Lung (tissue), 12 donors: ENCODE data around the gene PPIE. TPM values are rescaled to one million over a fixed set of nuclear protein-coding genes. Genes with fewer than 3 reads are reported as not detected.
"Not testable (repeated sequence)": the region's sequence is repeated elsewhere in the genome, so short reads cannot be mapped to it uniquely, and the experiment has no call there.

Experiments used
- ATAC-seq: fragments of 200-7000 bp; cut with Tn5 transposase; one replicate; pipeline ENCODE4 v1.9.1; 2020; ENCODE audit warnings: moderate number of reproducible peaks; ENCODE audit not compliant: insufficient read depth, low FRiP score
- DNase-seq, 3 donors: peaks; one replicate each; pipeline ENCODE4 v3.0.0-alpha.2; 2013 to 2017
- H3K27ac ChIP-seq, 2 donors: one replicate each; pipeline ENCODE4 v1.5.1; 2013; ENCODE audit warnings: mild to moderate bottlenecking in 2 of 2, moderate library complexity in 2 of 2, control low read depth in 1 of 2, inconsistent platforms in 1 of 2, low read depth in 1 of 2, low read length in 1 of 2
- H3K27me3 ChIP-seq, 3 donors: one replicate each; pipeline ENCODE4 v1.5.1; 2013; ENCODE audit warnings: low read length in 2 of 3; ENCODE audit not compliant: control insufficient read depth in 3 of 3, insufficient read depth in 3 of 3
- H3K36me3 ChIP-seq, 4 donors: one replicate each; pipeline ENCODE4 v1.5.1; 2013; ENCODE audit warnings: low read length in 4 of 4, mild to moderate bottlenecking in 1 of 4, moderate library complexity in 1 of 4; ENCODE audit not compliant: control insufficient read depth in 4 of 4, insufficient read depth in 4 of 4
- H3K4me1 ChIP-seq, 5 donors: one replicate each; pipeline ENCODE4 v1.5.1; 2013; ENCODE audit warnings: low read length in 5 of 5, mild to moderate bottlenecking in 2 of 5, moderate library complexity in 1 of 5; ENCODE audit not compliant: control insufficient read depth in 5 of 5, insufficient read depth in 5 of 5
- H3K4me3 ChIP-seq: one replicate; pipeline ENCODE4 v1.5.1; 2013; ENCODE audit warnings: mild to moderate bottlenecking, control low read depth, moderate library complexity
- H3K9ac ChIP-seq, 2 donors: one replicate each; pipeline ENCODE4 v1.5.1; 2013; ENCODE audit warnings: low read length in 2 of 2, control low read depth in 1 of 2; ENCODE audit not compliant: insufficient read depth in 1 of 2
- H3K9me3 ChIP-seq, 4 donors: one replicate each; pipeline ENCODE4 v1.5.1; 2013; ENCODE audit warnings: low read length in 3 of 4, mild to moderate bottlenecking in 1 of 4, moderate library complexity in 1 of 4; ENCODE audit not compliant: control insufficient read depth in 4 of 4, insufficient read depth in 3 of 4
- WGBS, 2 donors: extraction: QIAGEN DNeasy Blood & Tissue Kit; methylation state at CpG; one replicate each; pipeline ENCODE4 v1.1.7; 2013; 5-methylcytosine and 5-hydroxymethylcytosine counted together
- polyA plus RNA-seq, 2 donors: library from polyadenylated mRNA; stranded (reverse); fragments of 200-250 nt; gene quantifications; one replicate each; pipeline ENCODE4 v1.2.1, GENCODE V29; 2013
- total RNA-seq, 2 donors: library from RNA; depleted of rRNA in 1 of 2; stranded (reverse); fragments of >200 nt in 1 of 2; gene quantifications; one replicate each; pipeline ENCODE4 v1.2.1, GENCODE V29; 2014 to 2021
- TF ChIP-seq, protein P1 (sequence below): IDR thresholded peaks from 2 replicates; pipeline ENCODE4 v1.5.1; 2012; ENCODE audit warnings: mild to moderate bottlenecking; ENCODE audit errors: control extremely low read depth, extremely low read depth
- donor health status: control.
- donor health status: control.
- donor health status: Bipolar disorder and iron deficiency.
- donor health status: healthy.
- donor health status: DM: yes; HTN: yes; CAD: no.

Gene PPIE
- total and polyA plus RNA-seq, 4 donors, result 30.5 to 55.5 (median 44.3) TPM

DNA sequence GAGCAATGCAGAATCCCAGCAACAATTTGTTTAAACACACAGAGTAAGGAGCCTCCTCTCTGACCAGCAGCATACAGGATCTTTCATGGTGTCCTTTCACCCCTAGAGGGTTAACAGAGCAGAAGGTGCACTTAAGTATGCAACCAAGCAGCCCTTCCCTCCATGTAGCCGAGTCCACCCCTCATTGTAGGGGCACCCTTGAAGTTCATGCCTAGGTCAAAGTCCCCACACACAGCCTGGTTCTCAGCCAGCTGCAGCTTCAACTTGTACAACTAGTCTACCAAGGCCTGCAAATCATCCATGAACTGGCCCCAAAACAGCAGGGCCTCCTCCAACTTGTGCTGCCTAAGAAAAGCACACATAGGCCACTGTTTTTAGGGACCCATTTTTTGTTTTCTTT is 57.0 kb downstream of the PPIE start:
- 52 to 82% methylated on average over 1 of the region's 1 CpG for WGBS, 2 donors
- Histone ChIP-seq H3K4me3 (no peak overlapping the region), H3K9ac (no peak overlapping the region), H3K27ac (no peak overlapping the region), H3K4me1 (peaks cover 0 to 3% (median 0%) of the 10 kb centered on the region in 5 donors), H3K27me3 (peaks cover 0 to 7% (median 5%) of the 10 kb centered on the region in 3 donors), H3K9me3 (no peaks in the 10 kb centered on the region), H3K36me3 (no peaks in the 10 kb centered on the region)
- no peak for ATAC-seq
- no peak for DNase-seq
- TF ChIP-seq, protein P1, sequence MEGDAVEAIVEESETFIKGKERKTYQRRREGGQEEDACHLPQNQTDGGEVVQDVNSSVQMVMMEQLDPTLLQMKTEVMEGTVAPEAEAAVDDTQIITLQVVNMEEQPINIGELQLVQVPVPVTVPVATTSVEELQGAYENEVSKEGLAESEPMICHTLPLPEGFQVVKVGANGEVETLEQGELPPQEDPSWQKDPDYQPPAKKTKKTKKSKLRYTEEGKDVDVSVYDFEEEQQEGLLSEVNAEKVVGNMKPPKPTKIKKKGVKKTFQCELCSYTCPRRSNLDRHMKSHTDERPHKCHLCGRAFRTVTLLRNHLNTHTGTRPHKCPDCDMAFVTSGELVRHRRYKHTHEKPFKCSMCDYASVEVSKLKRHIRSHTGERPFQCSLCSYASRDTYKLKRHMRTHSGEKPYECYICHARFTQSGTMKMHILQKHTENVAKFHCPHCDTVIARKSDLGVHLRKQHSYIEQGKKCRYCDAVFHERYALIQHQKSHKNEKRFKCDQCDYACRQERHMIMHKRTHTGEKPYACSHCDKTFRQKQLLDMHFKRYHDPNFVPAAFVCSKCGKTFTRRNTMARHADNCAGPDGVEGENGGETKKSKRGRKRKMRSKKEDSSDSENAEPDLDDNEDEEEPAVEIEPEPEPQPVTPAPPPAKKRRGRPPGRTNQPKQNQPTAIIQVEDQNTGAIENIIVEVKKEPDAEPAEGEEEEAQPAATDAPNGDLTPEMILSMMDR, result no peak

DNA sequence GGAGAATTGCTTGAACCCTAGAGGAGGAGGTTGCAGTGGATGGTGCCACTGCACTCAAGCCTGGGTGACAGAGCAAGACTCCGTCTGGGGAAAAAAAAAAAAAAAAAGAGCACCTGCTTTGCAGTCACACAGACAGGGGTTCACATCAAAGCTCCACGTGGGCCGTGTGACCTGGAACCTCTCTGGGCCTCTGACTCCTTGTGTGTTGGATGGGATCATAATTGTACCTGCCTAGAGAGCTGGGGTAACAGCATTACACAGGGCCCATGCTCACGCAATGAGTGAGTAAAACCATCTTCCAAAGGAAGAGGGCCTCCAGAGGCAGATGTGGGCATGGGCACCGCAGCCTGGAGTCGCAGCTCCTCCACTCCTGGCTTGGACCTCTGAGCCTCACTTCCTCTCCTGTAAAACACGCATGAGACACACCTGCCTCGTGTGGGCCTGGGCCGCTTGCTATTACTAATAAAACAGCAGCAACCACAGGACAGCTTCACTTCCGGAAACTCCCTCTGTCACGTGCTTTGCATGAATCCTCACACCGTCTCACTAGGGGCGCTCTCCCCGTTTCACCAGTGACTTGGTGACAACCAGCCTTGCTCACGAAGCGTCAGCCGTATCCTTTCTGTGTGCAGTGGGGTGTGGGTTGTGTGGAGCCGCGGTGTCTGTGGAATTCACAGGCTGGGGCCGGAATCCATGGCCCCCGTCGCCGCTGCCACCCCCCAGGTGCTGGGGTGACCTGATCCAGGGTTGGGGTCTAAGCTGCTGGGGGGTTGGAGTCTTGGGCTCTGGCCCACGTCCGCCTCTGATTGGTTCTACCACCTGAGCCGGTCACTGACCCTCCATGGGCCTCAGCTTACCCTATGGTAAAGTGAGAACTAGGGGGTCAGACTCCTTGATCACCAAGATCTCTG is 60.4 kb downstream of the PPIE start:
- H3K4me3 ChIP-seq, H3K36me3 ChIP-seq, H3K27me3 ChIP-seq, H3K9me3 ChIP-seq, H3K9ac ChIP-seq, H3K4me1 ChIP-seq: not testable (repeated sequence)
- ATAC-seq, result peak; percentile 75
- DNase-seq, result peak; percentile 54 to 65 (median 54)
- WGBS, 2 donors, result 37 to 42% methylated on average over 22 of the region's 26 CpGs
- H3K27ac ChIP-seq, result peak overlapping the region in 1 of 2 donors; percentile 3

DNA sequence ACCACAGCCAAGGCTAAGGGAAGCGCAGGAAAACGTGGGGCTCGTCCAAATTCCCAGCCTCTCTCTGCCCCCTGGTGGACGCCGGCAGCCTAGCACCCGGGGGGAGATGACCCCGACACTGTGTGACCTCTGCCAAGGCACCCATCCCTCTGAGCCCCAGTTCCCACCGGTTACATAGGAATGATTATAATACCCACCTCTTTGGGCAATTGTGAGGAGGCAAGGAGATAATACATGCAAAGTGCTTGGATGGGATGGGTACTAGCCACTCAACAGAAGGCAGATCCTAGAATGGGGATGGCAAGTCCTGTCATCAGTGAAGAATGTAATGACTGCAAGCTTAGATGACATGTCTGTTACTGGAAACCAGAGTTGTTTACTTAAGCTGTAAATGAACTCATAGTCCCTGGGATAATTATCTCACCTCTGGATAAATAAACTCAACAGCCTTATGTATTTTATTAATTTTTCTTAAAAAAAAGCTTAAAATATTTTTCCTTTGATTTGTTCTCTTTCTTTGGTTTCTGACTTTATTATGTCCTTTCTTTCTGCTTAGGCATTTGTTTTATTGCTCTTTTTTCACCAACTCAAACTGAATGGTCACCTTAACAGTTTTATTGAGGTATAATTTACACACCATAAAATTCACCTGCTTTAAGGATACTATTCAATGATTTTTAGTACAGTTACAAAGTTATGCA is 61.2 kb downstream of the PPIE start:
- TF ChIP-seq, protein P1, result peak; percentile 53
- Histone ChIP-seq H3K27ac (no peak overlapping the region), H3K36me3 (no peaks in the 10 kb centered on the region), H3K9ac (no peak overlapping the region), H3K4me3 (no peak overlapping the region), H3K9me3 (no peaks in the 10 kb centered on the region), H3K4me1 (peaks cover 0 to 3% (median 0%) of the 10 kb centered on the region in 5 donors), H3K27me3 (no peaks in the 10 kb centered on the region)
- DNase-seq (peak; percentile 21 to 50 (median 28)), ATAC-seq (peak; percentile 90)
- 1 to 4% methylated on average over 8 of the region's 8 CpGs for WGBS, 2 donors

DNA sequence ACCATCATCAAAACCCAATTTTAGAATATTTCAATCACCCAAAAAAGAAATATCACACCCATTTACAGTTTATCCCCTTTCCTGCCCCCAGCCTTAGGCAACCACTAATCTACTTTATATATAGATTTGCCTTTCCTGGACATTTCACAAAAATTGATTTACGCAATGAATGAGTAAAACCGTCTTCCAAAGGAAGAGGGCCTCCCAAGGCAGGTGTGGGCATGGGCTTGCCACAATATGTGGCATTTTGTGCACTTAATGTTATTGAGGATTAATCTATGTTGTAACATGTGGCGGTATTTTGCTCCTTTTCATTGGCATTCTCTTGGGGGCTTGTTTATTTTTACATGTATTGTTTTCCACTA is 61.8 kb downstream of the PPIE start:
- Histone ChIP-seq H3K9ac (no peak overlapping the region), H3K9me3 (no peaks in the 10 kb centered on the region), H3K27ac (no peak overlapping the region), H3K27me3 (no peaks in the 10 kb centered on the region), H3K4me1 (peaks cover 0 to 3% (median 0%) of the 10 kb centered on the region in 5 donors), H3K4me3 (no peak overlapping the region), H3K36me3 (no peaks in the 10 kb centered on the region)
- DNase-seq, result no peak
- WGBS, 2 donors, result 37 to 65% methylated on average over 3 of the region's 3 CpGs
- ATAC-seq, result no peak
- TF ChIP-seq, protein P1, result no peak
